GM12878 (cell line): ENCODE results near the gene GNPTAB. TPM values are rescaled to one million over a fixed set of nuclear protein-coding genes. Genes with fewer than 3 reads are reported as not detected.

Experiments
- ATAC-seq: fragments of 200-7000 bp; cut with Tn5 transposase; 3 replicates; pipeline ENCODE4 v1.9.1; 2020; ENCODE audit warnings: mild to moderate bottlenecking, moderate library complexity
- BruUV-seq: library from RNA; stranded (reverse); fragments of 400-500 nt; replicated peaks from 2 replicates; lab custom pipeline; 2021; lab: Mats Ljungman, UMichigan
- CTCF ChIA-PET: fragments of 300-600 bp; sonication (Branson Sonifier 250); formaldehyde crosslinking; extraction: SDS; loops from one replicate; lab custom pipeline; 2021; ENCODE audit warnings: inconsistent platforms; lab: Yijun Ruan, JAX
- POLR2A ChIA-PET: fragments of 350-600 bp; formaldehyde crosslinking; extraction: SDS; loops from one replicate; lab custom pipeline; 2021; ENCODE audit warnings: inconsistent platforms; lab: Charles Lee
- RAD21 ChIA-PET: fragments of 300-600 bp; sonication (Branson Sonifier 250); formaldehyde crosslinking; loops from one replicate; lab custom pipeline; 2023; ENCODE audit warnings: antibody characterized with exemption; ENCODE audit not compliant: unreplicated experiment; lab: Charles Lee
- SMC1A ChIA-PET: fragments of 300-600 bp; sonication (Branson Sonifier 250); formaldehyde crosslinking; loops from one replicate; lab custom pipeline; 2023; ENCODE audit not compliant: unreplicated experiment, uncharacterized antibody; lab: Charles Lee
- DNase-seq: peaks from one replicate; pipeline ENCODE4 v3.0.0-alpha.2; 2011; ENCODE audit warnings: low read depth, low spot score
- FAIRE-seq: peaks from 3 replicates; lab custom pipeline; 2011; peaks lifted over from hg19 to GRCh38; lab: Jason Lieb, UNC
- H2AFZ ChIP-seq: 2 replicates; pipeline ENCODE4 v1.6.0; 2011; ENCODE audit warnings: low read depth, low read length, control low read depth; ENCODE audit not compliant: control insufficient read depth
- H3K27ac ChIP-seq: 2 replicates; pipeline ENCODE4 v1.5.1; 2011; ENCODE audit warnings: control low read depth; ENCODE audit not compliant: control insufficient read depth, insufficient read depth
- H3K27me3 ChIP-seq, 2 experiments: replicated peaks in 1 of 2; 2 replicates each; pipeline versions ENCODE4 v1.6.0 to v1.6.1; 2011; ENCODE audit warnings: low read length in 1 of 2; ENCODE audit not compliant: control insufficient read depth in 2 of 2, insufficient read depth in 2 of 2
- H3K36me3 ChIP-seq, 2 experiments: 2 replicates each; pipeline ENCODE4 v1.5.1; 2011; ENCODE audit warnings: low read length in 1 of 2; ENCODE audit not compliant: control insufficient read depth in 2 of 2, insufficient read depth in 2 of 2
- H3K4me1 ChIP-seq: 2 replicates; pipeline ENCODE4 v1.6.1; 2011; ENCODE audit warnings: mild to moderate bottlenecking, low read length, moderate library complexity, mixed read lengths; ENCODE audit not compliant: control insufficient read depth, insufficient read depth
- H3K4me2 ChIP-seq: 2 replicates; pipeline ENCODE4 v1.6.0; 2011; ENCODE audit warnings: control low read depth; ENCODE audit not compliant: control insufficient read depth, insufficient read depth
- H3K4me3 ChIP-seq: fragments of 200-600 bp; sonication (generic); 2 replicates; pipeline ENCODE4 v1.5.1; 2016
- H3K79me2 ChIP-seq: 2 replicates; pipeline ENCODE4 v1.6.0; 2011; ENCODE audit warnings: low read length; ENCODE audit not compliant: control insufficient read depth, insufficient read depth
- H3K9ac ChIP-seq: 2 replicates; pipeline ENCODE4 v1.8.0; 2011; ENCODE audit warnings: low read length, control low read depth, mixed read lengths; ENCODE audit not compliant: control insufficient read depth, insufficient read depth
- H3K9me3 ChIP-seq: replicated peaks from 3 replicates; pipeline ENCODE4 v1.5.1; 2011; ENCODE audit warnings: mild to moderate bottlenecking, low read length; ENCODE audit not compliant: control insufficient read depth, insufficient read depth
- H4K20me1 ChIP-seq: 2 replicates; pipeline ENCODE4 v1.6.0; 2011; ENCODE audit not compliant: control insufficient read depth, insufficient read depth
- MTA2 ChIP-seq: fragments of 450-650 bp; IDR thresholded peaks from 2 replicates; pipeline ENCODE4 v1.6.1; 2016; ENCODE audit warnings: low read depth, mild to moderate bottlenecking, moderate library complexity
- MYB ChIP-seq: fragments of 150-350 bp; IDR thresholded peaks from 2 replicates; pipeline ENCODE4 v1.6.1; 2014; ENCODE audit warnings: mild to moderate bottlenecking, low read depth, low read length, borderline replicate concordance
- TCF3 ChIP-seq: IDR thresholded peaks from 2 replicates; pipeline ENCODE4 v1.6.1; 2012; ENCODE audit warnings: low read depth, mild to moderate bottlenecking, low read length, borderline replicate concordance; ENCODE audit not compliant: insufficient read depth
- WGBS: methylation state at CpG from one replicate; pipeline ENCODE4 v1.1.6; 2016; ENCODE audit warnings: low lambda C conversion rate; ENCODE audit not compliant: insufficient replicate concordance, insufficient coverage; ENCODE audit errors: missing lambda C conversion rate; 5-methylcytosine and 5-hydroxymethylcytosine counted together
- in situ Hi-C: fragments of 300-500 bp; cut with MboI; formaldehyde crosslinking; loops from 9 replicates; pipeline ENCODE4 v1.14.3; 2018; ENCODE audit warnings: mixed read lengths
- intact Hi-C: fragments of 100-400 bp; cut with micrococcal nuclease; formaldehyde crosslinking; loops from one replicate; pipeline ENCODE4 v1.14.2; 2022; ENCODE audit not compliant: unreplicated experiment
- polyA plus RNA-seq, 11 experiments: library from polyadenylated mRNA; depleted of rRNA in 4 of 11; unstranded in 6 of 11; stranded (reverse) in 5 of 11; fragments of >200 nt; fragmentation: Nextera tagmentation in 4 of 11; fragmentation: Illumina TruSeq in 1 of 11; extraction: Ambion mirVana in 4 of 11; extraction: Trizol in 1 of 11; gene quantifications; 1 replicate in 1 of 11; 2 replicates in 10 of 11; pipeline versions ENCODE4 v1.2.1 to v1.2.3, GENCODE V29; 2011 to 2016; ENCODE audit warnings: inconsistent platforms in 2 of 11, missing spikeins in 2 of 11, low read depth in 1 of 11
- total RNA-seq, 4 experiments: library from RNA; depleted of rRNA in 3 of 4; stranded (reverse); fragments of >200 nt in 3 of 4; fragmentation: Illumina TruSeq in 1 of 4; extraction: Trizol in 1 of 4; gene quantifications; 2 replicates each; pipeline versions ENCODE4 v1.2.1 to v1.2.3, GENCODE V29; 2013 to 2021
- TF ChIP-seq, protein P1 (sequence below), 3 experiments: IDR thresholded peaks in 2 of 3; conservative IDR thresholded peaks in 1 of 3; 2 replicates each; pipeline ENCODE4 v1.5.1; 2011; ENCODE audit warnings: low read depth in 3 of 3, low read length in 3 of 3, mild to moderate bottlenecking in 3 of 3, control low read depth in 2 of 3, moderate library complexity in 2 of 3, inconsistent platforms in 1 of 3, mixed read lengths in 1 of 3; ENCODE audit not compliant: control insufficient read depth in 2 of 3, insufficient read depth in 1 of 3; ENCODE audit errors: extremely low read depth in 1 of 3

Gene GNPTAB
- total and polyA plus RNA-seq, 10 of the 15 experiments (the other 5 are each of a cell fraction or from before 2014, with no cell fraction given), result 9.8 to 38.9 (median 35.3) TPM

DNA sequence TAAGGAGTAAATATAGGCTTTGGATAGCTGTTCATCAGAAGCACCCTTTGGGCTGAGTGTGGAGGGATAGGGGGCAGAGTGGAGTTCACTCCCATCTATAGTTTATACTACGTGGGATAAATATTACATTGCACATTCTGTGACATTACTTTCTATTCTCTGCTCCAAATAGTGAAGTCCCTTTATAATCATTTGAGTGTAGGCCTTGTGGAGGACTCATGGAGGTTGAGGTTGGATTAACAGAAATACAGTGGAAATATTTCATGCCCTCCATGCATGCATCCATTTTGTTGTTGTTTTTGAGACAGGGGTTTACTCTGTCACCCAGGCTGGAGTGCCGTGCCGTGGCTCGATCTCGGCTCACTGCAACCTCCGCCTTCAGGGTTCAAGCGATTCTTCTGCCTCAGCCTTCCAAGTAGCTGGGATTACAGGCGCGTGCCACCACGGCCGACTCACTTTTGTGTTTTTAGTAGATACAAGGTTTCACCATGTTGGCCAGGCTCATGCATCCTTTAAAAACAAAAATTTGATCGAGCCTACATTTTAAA lies 131.9 kb downstream of the GNPTAB start:
- FAIRE-seq (no peak), DNase-seq (no peak), ATAC-seq (peak; percentile 22)
- H2AFZ ChIP-seq, result peak overlapping the region; percentile 88; the same call in 1 of the 2 replicates
- no peak overlapping the region for H3K27ac ChIP-seq
- SMC1A ChIA-PET, result no interaction called here
- no peaks in the 10 kb centered on the region for H3K9me3 ChIP-seq
- no peak for TF ChIP-seq MYB
- TF ChIP-seq, protein P1, sequence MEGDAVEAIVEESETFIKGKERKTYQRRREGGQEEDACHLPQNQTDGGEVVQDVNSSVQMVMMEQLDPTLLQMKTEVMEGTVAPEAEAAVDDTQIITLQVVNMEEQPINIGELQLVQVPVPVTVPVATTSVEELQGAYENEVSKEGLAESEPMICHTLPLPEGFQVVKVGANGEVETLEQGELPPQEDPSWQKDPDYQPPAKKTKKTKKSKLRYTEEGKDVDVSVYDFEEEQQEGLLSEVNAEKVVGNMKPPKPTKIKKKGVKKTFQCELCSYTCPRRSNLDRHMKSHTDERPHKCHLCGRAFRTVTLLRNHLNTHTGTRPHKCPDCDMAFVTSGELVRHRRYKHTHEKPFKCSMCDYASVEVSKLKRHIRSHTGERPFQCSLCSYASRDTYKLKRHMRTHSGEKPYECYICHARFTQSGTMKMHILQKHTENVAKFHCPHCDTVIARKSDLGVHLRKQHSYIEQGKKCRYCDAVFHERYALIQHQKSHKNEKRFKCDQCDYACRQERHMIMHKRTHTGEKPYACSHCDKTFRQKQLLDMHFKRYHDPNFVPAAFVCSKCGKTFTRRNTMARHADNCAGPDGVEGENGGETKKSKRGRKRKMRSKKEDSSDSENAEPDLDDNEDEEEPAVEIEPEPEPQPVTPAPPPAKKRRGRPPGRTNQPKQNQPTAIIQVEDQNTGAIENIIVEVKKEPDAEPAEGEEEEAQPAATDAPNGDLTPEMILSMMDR (IDR thresholded peaks at IDR 0.05 in 2 of 3, conservative IDR thresholded peaks at IDR 0.05 in 1 of 3; ENCODE audit: control insufficient read depth in 2 of 3, extremely low read depth in 1 of 3, insufficient read depth in 1 of 3, low read depth in 3 of 3, low read length in 3 of 3), result peak in 1 of 3 experiments; percentile 13; a peak in 1 of 6 replicates
- no peak for TF ChIP-seq TCF3
- TF ChIP-seq MTA2, result no peak
- RAD21 ChIA-PET, result interaction anchor here (1.5 kb wide), 1 partner anchor 131 kb away, joined by 3 read pairs; no protein-coding TSS in a partner anchor
- H3K36me3 ChIP-seq, result no peaks in the 10 kb centered on the region
- POLR2A ChIA-PET, result interaction anchor here (1.0 kb wide), 1 partner anchor 23 kb away, joined by 5 read pairs; no protein-coding TSS in a partner anchor
- peaks cover 4% of the 10 kb centered on the region for H3K4me1 ChIP-seq
- peak overlapping the region; percentile 78 for H3K9ac ChIP-seq
- no peaks in the 10 kb centered on the region for H3K79me2 ChIP-seq
- H3K4me3 ChIP-seq, result peak overlapping the region; percentile 78
- BruUV-seq, result TSS peak; percentile 46
- WGBS, result 92% methylated on average over 12 of the region's 12 CpGs
- no peaks in the 10 kb centered on the region for H3K27me3 ChIP-seq
- H4K20me1 ChIP-seq, result no peaks in the 10 kb centered on the region
- CTCF ChIA-PET, result interaction anchor here (0.8 to 1.0 kb wide), 2 partner anchors 15 to 141 kb away, joined by 3 to 4 read pairs; no protein-coding TSS in a partner anchor
- in situ Hi-C loops, result no loop called here
- intact Hi-C loops, result loop anchor here (10.0 kb wide), 1 partner anchor 124 kb away; no protein-coding TSS in a partner anchor
- peak overlapping the region; percentile 98 for H3K4me2 ChIP-seq
